Measurements from ENCODE around the gene RPS3A.

RPS3A gene

DNA sequence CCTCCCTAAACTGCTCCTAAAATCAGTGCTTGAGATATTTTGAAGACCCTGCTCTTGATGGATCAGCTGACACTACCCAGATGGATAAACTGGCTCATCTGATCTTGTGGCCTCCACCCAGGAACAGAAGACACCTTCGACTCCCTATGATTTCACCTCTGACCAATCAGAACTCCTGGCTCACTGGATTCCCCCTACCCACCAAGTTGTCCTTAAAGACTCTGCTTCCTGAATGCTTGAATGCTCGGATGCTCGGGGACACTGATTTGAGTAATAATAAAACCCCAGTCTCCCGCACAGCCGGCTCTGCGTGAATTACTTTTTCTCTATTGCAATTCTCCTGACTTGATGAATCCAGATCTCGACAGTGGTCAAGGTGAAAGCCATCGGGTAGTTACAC is 12.0 kb upstream of the RPS3A start:
- intact Hi-C loops (cut with DNase I; ENCODE audit: low total_unique reads): no loop called here
- Histone ChIP-seq H3K9me3 (no peaks in the 10 kb centered on the region), H3K4me1 (no peaks in the 10 kb centered on the region), H3K27ac (no peak overlapping the region), H3K36me3 (no peaks in the 10 kb centered on the region), H3K4me3 (no peak overlapping the region), H3K27me3 (no peaks in the 10 kb centered on the region)
- no peak for DNase-seq
- no peak for TF ChIP-seq CTCF (IDR thresholded peaks at IDR 0.05)

GRCh38 chr4:151091047-151091446 is 8.4 kb upstream of the RPS3A start:
- no peaks in the 10 kb centered on the region for H3K36me3 ChIP-seq
- no peaks in the 10 kb centered on the region for H3K9me3 ChIP-seq
- H3K27ac ChIP-seq: no peak overlapping the region
- H3K4me1 ChIP-seq: no peaks in the 10 kb centered on the region
- TF ChIP-seq CTCF (IDR thresholded peaks at IDR 0.05): no peak
- intact Hi-C loops (cut with DNase I; ENCODE audit: low total_unique reads): no loop called here
- no peak overlapping the region for H3K4me3 ChIP-seq
- H3K27me3 ChIP-seq: no peaks in the 10 kb centered on the region
- DNase-seq: no peak

DNA sequence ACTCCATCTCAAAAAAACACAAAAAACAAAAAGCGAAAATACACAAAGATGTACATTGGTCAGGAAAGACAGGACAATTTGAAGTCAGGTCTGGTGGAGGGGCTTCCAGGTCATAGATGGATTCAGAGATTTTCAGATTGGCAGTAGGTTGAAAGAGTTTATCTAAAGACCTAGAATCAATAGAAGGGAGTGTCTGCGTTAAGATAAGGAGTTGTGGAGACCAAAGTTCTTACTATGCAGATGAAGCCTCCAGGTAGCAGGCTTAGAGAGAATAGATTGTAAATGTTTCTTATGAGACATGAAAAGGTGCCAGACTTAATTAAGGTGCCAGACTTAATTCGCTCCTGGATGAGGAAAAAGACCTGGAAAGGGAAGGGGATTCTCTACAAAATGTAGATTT is 6.9 kb upstream of the RPS3A start:
- H3K27me3 ChIP-seq: no peaks in the 10 kb centered on the region
- no peak overlapping the region for H3K27ac ChIP-seq
- no peak for DNase-seq
- no peak overlapping the region for H3K4me3 ChIP-seq
- TF ChIP-seq CTCF (IDR thresholded peaks at IDR 0.05): no peak
- no peaks in the 10 kb centered on the region for H3K36me3 ChIP-seq
- intact Hi-C loops (cut with DNase I; ENCODE audit: low total_unique reads): no loop called here
- no peaks in the 10 kb centered on the region for H3K4me1 ChIP-seq
- H3K9me3 ChIP-seq: no peaks in the 10 kb centered on the region

DNA sequence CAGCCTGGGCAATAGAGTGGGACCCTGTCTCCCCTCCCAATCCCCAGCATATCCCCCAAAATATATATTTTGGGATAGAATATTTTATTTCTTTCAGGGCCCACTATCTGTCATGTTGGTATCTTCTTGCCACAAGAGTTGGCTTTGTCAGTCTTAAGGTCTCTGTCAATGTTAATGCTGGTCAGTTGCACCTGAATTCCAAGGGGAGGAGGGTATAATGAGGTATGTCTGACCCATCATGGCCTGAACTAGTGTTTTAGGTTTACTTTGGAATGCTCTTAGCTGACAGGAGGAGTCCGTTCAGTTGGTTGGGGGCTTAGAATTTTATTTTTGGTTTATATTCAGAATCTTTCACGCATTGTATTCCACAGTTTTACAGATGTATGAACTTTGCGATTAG is 6.2 kb upstream of the RPS3A start:
- no peaks in the 10 kb centered on the region for H3K36me3 ChIP-seq
- DNase-seq: no peak
- H3K4me3 ChIP-seq: no peak overlapping the region
- no peaks in the 10 kb centered on the region for H3K27me3 ChIP-seq
- H3K9me3 ChIP-seq: no peaks in the 10 kb centered on the region
- no peak overlapping the region for H3K27ac ChIP-seq
- TF ChIP-seq CTCF (IDR thresholded peaks at IDR 0.05): no peak
- intact Hi-C loops (cut with DNase I; ENCODE audit: low total_unique reads): no loop called here
- H3K4me1 ChIP-seq: no peaks in the 10 kb centered on the region

GRCh38 chr4:151094290-151094751 is 5.1 kb upstream of the RPS3A start:
- intact Hi-C loops (cut with DNase I; ENCODE audit: low total_unique reads): no loop called here
- H3K4me3 ChIP-seq: no peak overlapping the region
- DNase-seq: no peak
- no peak for TF ChIP-seq CTCF (IDR thresholded peaks at IDR 0.05)
- H3K9me3 ChIP-seq: no peaks in the 10 kb centered on the region
- H3K4me1 ChIP-seq: peaks cover 0 to 5% (median 2%) of the 10 kb centered on the region in 4 donors
- no peak overlapping the region for H3K27ac ChIP-seq
- H3K27me3 ChIP-seq: no peaks in the 10 kb centered on the region
- H3K36me3 ChIP-seq: no peaks in the 10 kb centered on the region

DNA sequence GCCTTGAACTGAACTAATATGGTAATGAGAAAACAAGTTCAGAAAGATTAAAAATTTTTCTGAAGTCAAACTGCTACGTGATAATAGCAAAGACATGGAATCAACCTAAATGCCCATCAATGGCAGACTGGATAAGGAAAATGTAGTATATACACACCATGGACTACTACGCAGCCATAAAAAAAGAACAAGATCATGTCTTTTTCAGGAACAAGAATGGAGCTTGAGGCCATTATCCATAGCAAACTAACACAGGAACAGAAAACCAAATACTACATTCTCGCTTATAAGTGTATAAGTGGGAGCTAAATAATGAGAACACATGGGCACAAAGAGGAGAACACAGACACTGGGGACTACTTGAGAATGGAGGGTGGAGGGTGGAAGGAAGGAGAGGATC is 4.3 kb upstream of the RPS3A start:
- intact Hi-C loops (cut with DNase I; ENCODE audit: low total_unique reads): no loop called here
- H3K4me1 ChIP-seq: peaks cover 0 to 6% (median 3%) of the 10 kb centered on the region in 4 donors
- no peak for DNase-seq
- no peaks in the 10 kb centered on the region for H3K9me3 ChIP-seq
- H3K27ac ChIP-seq: no peak overlapping the region
- H3K27me3 ChIP-seq: no peaks in the 10 kb centered on the region
- H3K4me3 ChIP-seq: no peak overlapping the region
- no peaks in the 10 kb centered on the region for H3K36me3 ChIP-seq
- no peak for TF ChIP-seq CTCF (IDR thresholded peaks at IDR 0.05)
